Ovary (tissue), 9 donors: Measurements from ENCODE around the gene AFF3. TPM values are rescaled to one million over a fixed set of nuclear protein-coding genes. Genes with fewer than 3 reads are reported as not detected.

ENCODE experiments used
- DNase-seq, 5 donors: peaks; one replicate each; pipeline ENCODE4 v3.0.0-alpha.2; 2019 to 2020
- H3K27ac ChIP-seq, 2 donors: fragments of 200-600 bp; one replicate each; pipeline versions ENCODE4 v1.5.1 to v1.8.0; 2019 to 2022
- H3K27me3 ChIP-seq: fragments of 200-600 bp; one replicate; pipeline ENCODE4 v1.8.0; 2022
- H3K36me3 ChIP-seq: fragments of 200-600 bp; sonication (generic); one replicate; pipeline ENCODE4 v1.5.1; 2019
- H3K4me1 ChIP-seq: one replicate; pipeline ENCODE4 v1.8.1; 2013; ENCODE audit warnings: mild to moderate bottlenecking, moderate library complexity; ENCODE audit not compliant: insufficient read depth
- H3K4me3 ChIP-seq: fragments of 200-600 bp; sonication (generic); one replicate; pipeline ENCODE4 v1.5.1; 2017
- H3K9me3 ChIP-seq, 2 donors: fragments of 200-600 bp in 1 of 2; sonication (generic) in 1 of 2; one replicate each; pipeline versions ENCODE4 v1.5.1 to v1.8.1; 2013 to 2019; ENCODE audit warnings: mild to moderate bottlenecking in 1 of 2, moderate library complexity in 1 of 2
- EP300 ChIP-seq: sonication (generic); formaldehyde crosslinking; IDR thresholded peaks from one replicate; pipeline ENCODE4 v1.6.1; 2017; ENCODE audit warnings: antibody characterized with exemption
- POLR2A ChIP-seq: fragments of 450-650 bp; IDR thresholded peaks from one replicate; pipeline ENCODE4 v1.6.1; 2017; ENCODE audit warnings: antibody characterized with exemption, mild to moderate bottlenecking, moderate library complexity
- WGBS, 3 donors: extraction: QIAGEN DNeasy Blood & Tissue Kit in 1 of 3; methylation state at CpG; one replicate each; pipeline versions ENCODE4 v1.1.5 to v1.1.7; 2013 to 2017; 5-methylcytosine and 5-hydroxymethylcytosine counted together
- intact Hi-C, 4 donors: fragments of 100-400 bp; cut with DNase I; formaldehyde crosslinking; loops; one replicate each; pipeline versions ENCODE4 v1.11.0 to v1.15.1; 2022 to 2023
- polyA plus RNA-seq, 2 donors: library from polyadenylated mRNA; stranded (reverse); fragments of 200-250 nt in 1 of 2; fragments of 350-450 nt in 1 of 2; fragmentation: Illumina TruSeq in 1 of 2; extraction: RNeasy Lipid Tissue Mini Kit (QIAGEN cat#74804) in 1 of 2; gene quantifications; one replicate each; pipeline ENCODE4 v1.2.3, GENCODE V29; 2013 to 2014
- total RNA-seq, 7 donors: library from RNA; depleted of rRNA in 2 of 7; stranded (reverse); fragments of >200 nt in 2 of 7; fragmentation: NEBNext Ultra II Directional in 3 of 7; extraction: Animal tissue kit (Norgen Biotek cat#: 25700) in 3 of 7; gene quantifications; one replicate each; pipeline versions ENCODE4 v1.1.0 to v1.2.4, GENCODE V29; 2016 to 2023
- TF ChIP-seq, protein P1 (sequence below), 3 donors: fragments of 450-650 bp in 2 of 3; fragments of 200-600 bp in 1 of 3; IDR thresholded peaks; one replicate each; pipeline versions ENCODE4 v1.5.1 to v1.8.0; 2016 to 2022; ENCODE audit warnings: antibody characterized with exemption in 3 of 3, mild to moderate bottlenecking in 1 of 3
- donor health status: DM: no; HTN: no; CAD: no; lungs with moderate emphysema.
- donor health status: DM: no; HTN: no; CAD: no.
- donor health status: Bipolar disorder and iron deficiency.
- donor health status: DM: yes; HTN: yes; CAD: no.
- donor health status: DM: no; HTN: no; CAD: no.
- donor health status: DM: yes; HTN: yes; CAD: no.

Gene AFF3
- total and polyA plus RNA-seq, 9 donors = 5.9 to 40.8 (median 25.7) TPM

DNA sequence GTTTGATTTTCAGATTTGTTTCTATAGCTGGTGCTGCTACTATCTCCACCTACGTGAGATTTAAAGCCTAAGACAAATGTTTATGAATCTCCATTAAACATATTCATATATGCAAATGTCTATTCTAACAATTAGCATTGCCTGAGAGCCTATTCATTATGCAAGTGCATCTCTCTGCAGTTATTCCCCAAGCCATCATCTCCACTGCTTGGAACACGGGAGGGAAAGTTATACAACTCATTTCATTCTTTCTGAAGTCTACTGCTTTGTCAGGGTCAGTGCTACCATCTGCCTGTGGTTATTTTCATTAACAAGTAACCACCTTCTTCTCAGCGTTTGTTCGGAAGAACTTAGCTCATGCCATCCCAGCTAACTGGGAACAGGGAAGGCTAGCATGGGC lies 463.8 kb downstream of the AFF3 start:
- Histone ChIP-seq H3K27me3 (no peaks in the 10 kb centered on the region), H3K27ac (no peak overlapping the region), H3K36me3 (no peaks in the 10 kb centered on the region), H3K9me3 (no peaks in the 10 kb centered on the region), H3K4me1 (peaks cover 2% of the 10 kb centered on the region), H3K4me3 (no peak overlapping the region)
- 68 to 96% (median 96%) methylated on average over 4 of the region's 4 CpGs for WGBS, 3 donors
- intact Hi-C loops = no loop called here
- DNase-seq = no peak
- TF ChIP-seq EP300 (no peak), POLR2A (no peak)
- TF ChIP-seq, protein P1, sequence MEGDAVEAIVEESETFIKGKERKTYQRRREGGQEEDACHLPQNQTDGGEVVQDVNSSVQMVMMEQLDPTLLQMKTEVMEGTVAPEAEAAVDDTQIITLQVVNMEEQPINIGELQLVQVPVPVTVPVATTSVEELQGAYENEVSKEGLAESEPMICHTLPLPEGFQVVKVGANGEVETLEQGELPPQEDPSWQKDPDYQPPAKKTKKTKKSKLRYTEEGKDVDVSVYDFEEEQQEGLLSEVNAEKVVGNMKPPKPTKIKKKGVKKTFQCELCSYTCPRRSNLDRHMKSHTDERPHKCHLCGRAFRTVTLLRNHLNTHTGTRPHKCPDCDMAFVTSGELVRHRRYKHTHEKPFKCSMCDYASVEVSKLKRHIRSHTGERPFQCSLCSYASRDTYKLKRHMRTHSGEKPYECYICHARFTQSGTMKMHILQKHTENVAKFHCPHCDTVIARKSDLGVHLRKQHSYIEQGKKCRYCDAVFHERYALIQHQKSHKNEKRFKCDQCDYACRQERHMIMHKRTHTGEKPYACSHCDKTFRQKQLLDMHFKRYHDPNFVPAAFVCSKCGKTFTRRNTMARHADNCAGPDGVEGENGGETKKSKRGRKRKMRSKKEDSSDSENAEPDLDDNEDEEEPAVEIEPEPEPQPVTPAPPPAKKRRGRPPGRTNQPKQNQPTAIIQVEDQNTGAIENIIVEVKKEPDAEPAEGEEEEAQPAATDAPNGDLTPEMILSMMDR (IDR thresholded peaks at IDR 0.05) = no peak

DNA sequence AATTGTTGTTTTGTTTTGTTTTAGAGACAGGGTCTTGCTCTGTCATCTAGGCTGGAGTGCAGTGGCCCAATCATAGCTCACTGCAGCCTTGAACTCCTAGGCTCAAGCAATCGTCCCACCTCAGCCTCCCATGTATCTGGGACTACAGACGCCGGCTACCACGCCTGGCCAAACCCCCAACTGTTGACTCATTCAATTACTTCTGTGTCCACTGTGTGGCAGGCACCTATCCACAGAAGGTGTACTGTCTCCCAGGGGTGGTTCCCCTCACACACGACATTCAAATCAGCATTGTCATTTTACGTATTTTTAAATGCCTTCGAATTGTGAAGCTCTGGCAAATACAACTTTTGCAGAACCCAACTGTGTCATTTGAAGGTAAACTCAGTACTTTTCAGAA lies 464.6 kb downstream of the AFF3 start:
- 94 to 95% (median 95%) methylated on average over 7 of the region's 7 CpGs for WGBS, 3 donors
- Histone ChIP-seq H3K36me3 (no peaks in the 10 kb centered on the region), H3K27me3 (no peaks in the 10 kb centered on the region), H3K9me3 (no peaks in the 10 kb centered on the region), H3K4me1 (peaks cover 2% of the 10 kb centered on the region), H3K27ac (no peak overlapping the region), H3K4me3 (no peak overlapping the region)
- DNase-seq = no peak
- TF ChIP-seq, protein P1 (IDR thresholded peaks at IDR 0.05) = no peak
- TF ChIP-seq EP300 = no peak
- no peak for TF ChIP-seq POLR2A
- intact Hi-C loops = no loop called here

DNA sequence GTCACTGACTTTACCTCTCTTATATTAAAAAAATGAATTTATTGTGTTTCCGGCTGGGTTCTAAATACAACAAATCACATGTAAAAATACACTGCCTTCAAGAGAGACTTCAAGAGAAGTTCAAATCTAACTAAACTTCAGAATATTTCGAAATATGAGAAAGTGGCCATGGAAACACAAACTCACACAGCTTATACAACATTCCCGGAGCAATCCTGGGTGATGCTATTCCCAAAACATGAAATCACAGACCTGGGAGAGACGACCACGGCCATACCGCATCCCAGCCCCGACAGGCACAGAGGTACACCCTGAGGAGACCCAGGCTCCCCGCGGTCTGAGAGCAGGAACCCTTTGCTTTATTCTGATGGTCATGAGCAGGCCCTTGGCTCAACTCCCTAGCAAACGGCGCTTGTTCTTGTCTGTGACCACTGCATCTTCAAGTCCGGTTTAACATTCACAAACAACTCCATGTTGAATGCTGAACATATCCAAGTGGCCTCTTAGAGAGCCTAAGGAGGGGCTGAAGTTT lies 467.2 kb downstream of the AFF3 start:
- DNase-seq = no peak
- no peak for TF ChIP-seq EP300
- TF ChIP-seq POLR2A = no peak
- TF ChIP-seq, protein P1 (IDR thresholded peaks at IDR 0.05) = no peak
- Histone ChIP-seq H3K4me3 (no peak overlapping the region), H3K36me3 (no peaks in the 10 kb centered on the region), H3K9me3 (no peaks in the 10 kb centered on the region), H3K27me3 (no peaks in the 10 kb centered on the region), H3K27ac (no peak overlapping the region), H3K4me1 (peaks cover 2% of the 10 kb centered on the region)
- intact Hi-C loops = no loop called here
- WGBS, 3 donors = 90 to 94% (median 93%) methylated on average over 12 of the region's 12 CpGs

DNA sequence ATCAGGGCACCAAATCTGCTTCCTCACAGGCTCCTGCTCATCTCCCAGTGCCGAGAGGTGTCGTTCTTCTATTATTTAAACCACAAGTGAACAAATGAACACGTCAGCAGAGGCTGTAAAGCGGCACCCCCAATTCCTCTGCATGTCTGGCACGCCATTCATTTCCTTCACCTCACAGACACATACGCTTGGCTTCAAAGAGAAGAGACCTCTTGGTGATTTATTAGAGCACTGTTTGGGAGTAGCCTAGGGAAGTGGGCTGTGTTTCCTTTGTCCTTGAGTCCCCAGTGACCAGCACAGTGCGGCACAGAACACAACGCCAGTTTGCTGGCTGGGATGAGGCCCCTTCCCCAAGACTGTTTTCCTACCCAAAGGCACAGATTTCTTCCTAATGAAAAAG lies 468.3 kb downstream of the AFF3 start:
- H3K4me3 ChIP-seq = no peak overlapping the region
- TF ChIP-seq, protein P1 (IDR thresholded peaks at IDR 0.05) = no peak
- no peak for TF ChIP-seq EP300
- TF ChIP-seq POLR2A = no peak
- 86 to 94% (median 90%) methylated on average over 8 of the region's 8 CpGs for WGBS, 3 donors
- no peaks in the 10 kb centered on the region for H3K9me3 ChIP-seq
- H3K27me3 ChIP-seq = no peaks in the 10 kb centered on the region
- intact Hi-C loops = no loop called here
- no peak for DNase-seq
- H3K36me3 ChIP-seq = no peaks in the 10 kb centered on the region
- peaks cover 2% of the 10 kb centered on the region for H3K4me1 ChIP-seq
- H3K27ac ChIP-seq = no peak overlapping the region
